ENCODE results near the gene LIF.
"Not testable (repeated sequence)": the region's sequence is repeated elsewhere in the genome, so short reads cannot be mapped to it uniquely, and the experiment has no call there.

The LIF gene

DNA sequence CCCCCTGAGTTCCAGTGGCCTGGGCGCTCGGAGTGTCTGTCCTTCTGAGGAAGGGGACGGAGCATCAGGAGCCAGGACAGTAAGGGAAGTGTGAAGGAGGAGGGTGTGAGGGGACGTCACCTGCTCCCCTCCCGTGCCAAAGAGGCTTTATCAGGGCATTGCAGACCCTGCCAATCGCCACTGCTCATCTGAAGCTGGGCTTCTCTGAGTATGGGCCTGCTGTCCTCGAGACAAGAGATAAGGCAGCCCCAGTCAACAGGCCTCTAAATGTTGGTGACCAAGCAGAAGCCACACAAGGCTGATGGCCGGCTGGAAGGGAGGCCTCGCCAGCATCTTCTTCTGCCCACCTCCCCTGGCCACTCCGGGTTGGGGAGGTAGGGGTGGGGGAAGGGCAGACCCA is 29.8 kb downstream of the LIF start:
- Histone ChIP-seq H3K27me3 (ENCODE audit: insufficient read depth, low read length, poor library complexity, severe bottlenecking) (no peaks in the 10 kb centered on the region), H3K36me3 (ENCODE audit: insufficient read depth, low read length) (no peaks in the 10 kb centered on the region), H2AFZ (ENCODE audit: low read length) (no peak overlapping the region), H3K4me1 (ENCODE audit: insufficient read depth, low read length, poor library complexity, severe bottlenecking) (peaks cover 26% of the 10 kb centered on the region), H3K79me2 (ENCODE audit: insufficient read depth, low read length) (no peaks in the 10 kb centered on the region), H3K4me2 (ENCODE audit: low read depth, low read length, poor library complexity, severe bottlenecking) (no peak overlapping the region), H4K20me1 (ENCODE audit: insufficient read depth, low read length, poor library complexity, severe bottlenecking) (no peaks in the 10 kb centered on the region), H3K9me2 (replicated peaks; ENCODE audit: low read depth, low read length) (no peaks in the 10 kb centered on the region), H3K9ac (ENCODE audit: low read depth, low read length, poor library complexity, severe bottlenecking) (no peak overlapping the region), H3F3A (ENCODE audit: low read depth) (no peaks in the 10 kb centered on the region), H3K4me3 (ENCODE audit: low read length, poor library complexity, severe bottlenecking) (no peak overlapping the region), H3K9me3 (ENCODE audit: insufficient read depth, low read depth, low read length) (no peaks in the 10 kb centered on the region)
- no peak for TF ChIP-seq EZH2phosphoT487 (IDR thresholded peaks at IDR 0.05; ENCODE audit: borderline replicate concordance)
- TF ChIP-seq, protein P1, sequence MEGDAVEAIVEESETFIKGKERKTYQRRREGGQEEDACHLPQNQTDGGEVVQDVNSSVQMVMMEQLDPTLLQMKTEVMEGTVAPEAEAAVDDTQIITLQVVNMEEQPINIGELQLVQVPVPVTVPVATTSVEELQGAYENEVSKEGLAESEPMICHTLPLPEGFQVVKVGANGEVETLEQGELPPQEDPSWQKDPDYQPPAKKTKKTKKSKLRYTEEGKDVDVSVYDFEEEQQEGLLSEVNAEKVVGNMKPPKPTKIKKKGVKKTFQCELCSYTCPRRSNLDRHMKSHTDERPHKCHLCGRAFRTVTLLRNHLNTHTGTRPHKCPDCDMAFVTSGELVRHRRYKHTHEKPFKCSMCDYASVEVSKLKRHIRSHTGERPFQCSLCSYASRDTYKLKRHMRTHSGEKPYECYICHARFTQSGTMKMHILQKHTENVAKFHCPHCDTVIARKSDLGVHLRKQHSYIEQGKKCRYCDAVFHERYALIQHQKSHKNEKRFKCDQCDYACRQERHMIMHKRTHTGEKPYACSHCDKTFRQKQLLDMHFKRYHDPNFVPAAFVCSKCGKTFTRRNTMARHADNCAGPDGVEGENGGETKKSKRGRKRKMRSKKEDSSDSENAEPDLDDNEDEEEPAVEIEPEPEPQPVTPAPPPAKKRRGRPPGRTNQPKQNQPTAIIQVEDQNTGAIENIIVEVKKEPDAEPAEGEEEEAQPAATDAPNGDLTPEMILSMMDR (conservative IDR thresholded peaks at IDR 0.05; ENCODE audit: low read length) = no peak

DNA sequence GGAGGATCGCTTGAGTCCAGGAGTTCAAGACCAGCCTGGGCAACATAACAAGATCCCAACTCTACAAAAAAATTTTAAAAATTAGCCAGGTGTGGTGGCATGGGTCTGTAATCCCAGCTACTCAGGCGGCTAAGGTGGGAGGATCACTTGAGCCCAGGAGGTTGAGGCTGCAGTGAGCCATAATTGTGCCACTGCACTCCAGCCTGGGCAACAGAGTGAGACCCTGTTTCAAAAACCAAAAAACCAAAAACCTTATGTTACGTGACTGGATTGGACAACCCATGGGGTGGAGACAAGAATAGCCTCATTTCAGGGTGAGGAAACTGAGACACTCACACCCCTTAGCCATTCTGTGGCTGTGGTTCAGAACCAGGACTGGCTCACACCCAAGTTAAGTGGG is 30.3 kb downstream of the LIF start:
- not testable (repeated sequence) for H3F3A ChIP-seq (ENCODE audit: low read depth); H3K4me3 ChIP-seq (ENCODE audit: low read length, poor library complexity, severe bottlenecking); H3K9me3 ChIP-seq (ENCODE audit: insufficient read depth, low read depth, low read length); H3K9ac ChIP-seq (ENCODE audit: low read depth, low read length, poor library complexity, severe bottlenecking); H3K27me3 ChIP-seq (ENCODE audit: insufficient read depth, low read length, poor library complexity, severe bottlenecking); H3K9me2 ChIP-seq (replicated peaks; ENCODE audit: low read depth, low read length); H3K36me3 ChIP-seq (ENCODE audit: insufficient read depth, low read length); H2AFZ ChIP-seq (ENCODE audit: low read length); H4K20me1 ChIP-seq (ENCODE audit: insufficient read depth, low read length, poor library complexity, severe bottlenecking); H3K79me2 ChIP-seq (ENCODE audit: insufficient read depth, low read length); H3K4me2 ChIP-seq (ENCODE audit: low read depth, low read length, poor library complexity, severe bottlenecking)
- peaks cover 22% of the 10 kb centered on the region for H3K4me1 ChIP-seq (ENCODE audit: insufficient read depth, low read length, poor library complexity, severe bottlenecking)

DNA sequence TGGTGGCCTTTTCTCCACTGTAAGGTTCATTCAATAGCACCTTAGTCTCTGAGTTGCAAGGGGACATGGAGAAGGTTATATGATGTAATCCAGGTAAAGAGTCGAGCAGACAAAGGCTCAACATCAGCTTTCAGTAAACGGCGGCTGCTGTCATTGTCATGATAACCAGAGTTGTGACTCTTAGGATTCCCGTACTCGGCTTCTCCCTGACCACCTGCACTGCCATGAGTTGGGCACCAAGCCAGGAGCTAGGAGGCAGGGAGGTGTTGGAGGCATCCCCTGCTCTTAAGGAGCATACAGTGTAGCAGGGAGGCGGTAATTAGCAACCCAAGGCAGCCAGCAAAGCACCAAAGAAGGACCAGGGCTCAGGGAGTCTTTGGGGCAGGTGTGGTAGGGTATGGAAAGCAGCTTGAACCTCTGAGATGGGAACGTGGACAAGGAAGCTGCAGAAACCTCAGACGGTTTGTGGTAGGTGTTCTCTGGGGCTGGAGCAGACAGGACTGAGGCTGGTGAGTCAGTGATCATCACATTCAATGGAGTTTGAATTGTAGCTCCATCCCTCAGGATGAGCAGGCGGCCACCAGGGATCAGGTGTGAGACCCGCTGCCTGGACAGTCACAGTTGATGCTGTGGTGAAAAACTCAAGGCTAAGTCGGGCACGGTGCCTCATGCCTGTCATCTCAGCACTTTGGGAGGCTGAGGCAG is 31.7 kb downstream of the LIF start:
- Histone ChIP-seq H3K4me3 (ENCODE audit: low read length, poor library complexity, severe bottlenecking) (no peak overlapping the region), H3K4me1 (ENCODE audit: insufficient read depth, low read length, poor library complexity, severe bottlenecking) (peaks cover 8% of the 10 kb centered on the region), H3K79me2 (ENCODE audit: insufficient read depth, low read length) (no peaks in the 10 kb centered on the region), H3K9me3 (ENCODE audit: insufficient read depth, low read depth, low read length) (no peaks in the 10 kb centered on the region), H3K4me2 (ENCODE audit: low read depth, low read length, poor library complexity, severe bottlenecking) (no peak overlapping the region), H3K36me3 (ENCODE audit: insufficient read depth, low read length) (no peaks in the 10 kb centered on the region), H3F3A (ENCODE audit: low read depth) (no peaks in the 10 kb centered on the region), H4K20me1 (ENCODE audit: insufficient read depth, low read length, poor library complexity, severe bottlenecking) (no peaks in the 10 kb centered on the region), H3K27me3 (ENCODE audit: insufficient read depth, low read length, poor library complexity, severe bottlenecking) (no peaks in the 10 kb centered on the region), H2AFZ (ENCODE audit: low read length) (no peak overlapping the region), H3K9me2 (replicated peaks; ENCODE audit: low read depth, low read length) (no peaks in the 10 kb centered on the region), H3K9ac (ENCODE audit: low read depth, low read length, poor library complexity, severe bottlenecking) (no peak overlapping the region)
- TF ChIP-seq EZH2phosphoT487 (IDR thresholded peaks at IDR 0.05; ENCODE audit: borderline replicate concordance) = no peak
- TF ChIP-seq, protein P1 (conservative IDR thresholded peaks at IDR 0.05; ENCODE audit: low read length) = no peak

DNA sequence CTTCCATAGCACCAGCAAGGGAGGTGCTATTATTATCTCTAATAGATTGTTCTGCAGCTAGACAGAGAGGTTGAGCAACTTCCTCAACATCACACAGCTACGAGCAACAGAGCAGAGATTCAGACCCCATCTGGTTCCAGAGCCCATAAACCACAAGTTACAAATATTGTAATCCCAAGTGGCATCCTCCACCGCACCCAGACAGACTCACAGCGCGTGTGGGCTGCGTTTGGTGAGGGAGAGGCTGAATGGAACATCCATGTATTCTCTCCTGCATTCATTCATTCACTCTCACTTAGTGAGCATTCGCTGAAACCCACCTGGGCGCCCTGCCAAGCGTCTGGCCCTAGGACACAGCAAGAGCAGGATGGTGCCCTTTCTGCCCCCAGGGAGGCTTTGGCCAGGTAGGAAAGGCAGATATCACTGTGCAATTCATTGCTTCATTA is 33.5 kb downstream of the LIF start:
- H3F3A ChIP-seq (ENCODE audit: low read depth) = no peaks in the 10 kb centered on the region
- no peak overlapping the region for H3K9ac ChIP-seq (ENCODE audit: low read depth, low read length, poor library complexity, severe bottlenecking)
- no peaks in the 10 kb centered on the region for H3K9me2 ChIP-seq (replicated peaks; ENCODE audit: low read depth, low read length)
- no peaks in the 10 kb centered on the region for H3K27me3 ChIP-seq (ENCODE audit: insufficient read depth, low read length, poor library complexity, severe bottlenecking)
- H3K9me3 ChIP-seq (ENCODE audit: insufficient read depth, low read depth, low read length) = no peaks in the 10 kb centered on the region
- no peaks in the 10 kb centered on the region for H3K79me2 ChIP-seq (ENCODE audit: insufficient read depth, low read length)
- TF ChIP-seq EZH2phosphoT487 (IDR thresholded peaks at IDR 0.05; ENCODE audit: borderline replicate concordance) = no peak
- TF ChIP-seq, protein P1 (conservative IDR thresholded peaks at IDR 0.05; ENCODE audit: low read length) = no peak
- peaks cover 8% of the 10 kb centered on the region for H3K4me1 ChIP-seq (ENCODE audit: insufficient read depth, low read length, poor library complexity, severe bottlenecking)
- H4K20me1 ChIP-seq (ENCODE audit: insufficient read depth, low read length, poor library complexity, severe bottlenecking) = no peaks in the 10 kb centered on the region
- H3K4me3 ChIP-seq (ENCODE audit: low read length, poor library complexity, severe bottlenecking) = no peak overlapping the region
- 0 out of 2 replicates have a peak overlapping the region, but pooled peaks have one; percentile 70 for H2AFZ ChIP-seq (ENCODE audit: low read length)
- no peaks in the 10 kb centered on the region for H3K36me3 ChIP-seq (ENCODE audit: insufficient read depth, low read length)
- H3K4me2 ChIP-seq (ENCODE audit: low read depth, low read length, poor library complexity, severe bottlenecking) = no peak overlapping the region
